Measurements from ENCODE around the gene ACSF3. TPM values are rescaled to one million over a fixed set of nuclear protein-coding genes. Genes with fewer than 3 reads are reported as not detected.

The ACSF3 gene
- total and polyA plus RNA-seq, 2 donors, result 47.2 to 97.2 TPM

GRCh38 chr16:89150981-89151380, 57.3 kb downstream of the ACSF3 start:
- Histone ChIP-seq H3K27me3 (ENCODE audit: control insufficient read depth in 2 of 2, insufficient read depth in 1 of 2, low read length in 1 of 2) (no peaks in the 10 kb centered on the region), H3K9me3 (ENCODE audit: control insufficient read depth in 2 of 2, insufficient read depth in 1 of 2, low read length in 1 of 2) (peaks cover 17 to 51% of the 10 kb centered on the region in 2 donors), H3K4me3 (ENCODE audit: low read length in 2 of 2) (no peak overlapping the region), H3K27ac (ENCODE audit: low read depth in 1 of 2, low read length in 1 of 2) (no peak overlapping the region), H3K4me1 (ENCODE audit: control insufficient read depth in 2 of 2, insufficient read depth in 2 of 2, low read length in 2 of 2) (peaks cover 7 to 27% of the 10 kb centered on the region in 2 donors), H3K36me3 (ENCODE audit: control insufficient read depth in 2 of 2, insufficient read depth in 2 of 2, low read length in 1 of 2) (peaks cover 65 to 69% of the 10 kb centered on the region in 2 donors)
- no peak for DNase-seq (ENCODE audit: low read depth in 6 of 9, low spot score in 9 of 9)
- WGBS, result 99% methylated on average over 8 of the region's 8 CpGs

- Histone ChIP-seq H3K4me1 (ENCODE audit: control insufficient read depth in 2 of 2, insufficient read depth in 2 of 2, low read length in 2 of 2) (peaks cover 12 to 42% of the 10 kb centered on the region in 2 donors), H3K27ac (ENCODE audit: low read depth in 1 of 2, low read length in 1 of 2) (peak overlapping the region in 1 of 2 donors; percentile 51), H3K9me3 (ENCODE audit: control insufficient read depth in 2 of 2, insufficient read depth in 1 of 2, low read length in 1 of 2) (peaks cover 11 to 40% of the 10 kb centered on the region in 2 donors), H3K4me3 (ENCODE audit: low read length in 2 of 2) (no peak overlapping the region), H3K36me3 (ENCODE audit: control insufficient read depth in 2 of 2, insufficient read depth in 2 of 2, low read length in 1 of 2) (peaks cover 49% of the 10 kb centered on the region in 2 donors), H3K27me3 (ENCODE audit: control insufficient read depth in 2 of 2, insufficient read depth in 1 of 2, low read length in 1 of 2) (no peaks in the 10 kb centered on the region)
- 94% methylated on average over 41 of the region's 41 CpGs for WGBS
- peak in 1 of 9 donors; percentile 47 for DNase-seq (ENCODE audit: low read depth in 6 of 9, low spot score in 9 of 9)
Measured at GRCh38 chr16:89152831-89153700, 59.4 kb downstream of the ACSF3 start.

- peak in 1 of 9 donors; percentile 17 for DNase-seq (ENCODE audit: low read depth in 6 of 9, low spot score in 9 of 9)
Measured at GRCh38 chr16:89153848-89154271, 60.2 kb downstream of the ACSF3 start.

GRCh38 chr16:89154390-89155183, 60.9 kb downstream of the ACSF3 start:
- H3K4me1 ChIP-seq (ENCODE audit: control insufficient read depth in 2 of 2, insufficient read depth in 2 of 2, low read length in 2 of 2), result peaks cover 12 to 45% of the 10 kb centered on the region in 2 donors
- peak overlapping the region in 1 of 2 donors; percentile 30 for H3K27ac ChIP-seq (ENCODE audit: low read depth in 1 of 2, low read length in 1 of 2)
- H3K36me3 ChIP-seq (ENCODE audit: control insufficient read depth in 2 of 2, insufficient read depth in 2 of 2, low read length in 1 of 2), result peaks cover 33 to 34% of the 10 kb centered on the region in 2 donors
- H3K4me3 ChIP-seq (ENCODE audit: low read length in 2 of 2), result no peak overlapping the region
- peaks cover 1 to 37% of the 10 kb centered on the region in 2 donors for H3K9me3 ChIP-seq (ENCODE audit: control insufficient read depth in 2 of 2, insufficient read depth in 1 of 2, low read length in 1 of 2)
- peaks cover 0 to 3% of the 10 kb centered on the region in 2 donors for H3K27me3 ChIP-seq (ENCODE audit: control insufficient read depth in 2 of 2, insufficient read depth in 1 of 2, low read length in 1 of 2)
- DNase-seq (ENCODE audit: low read depth in 6 of 9, low spot score in 9 of 9), result peak in 1 of 9 donors; percentile 22
- 87% methylated on average over 24 of the region's 24 CpGs for WGBS

More at GRCh38 chr16:89153848-89154271, 60.2 kb downstream of the ACSF3 start:
- peaks cover 12 to 42% of the 10 kb centered on the region in 2 donors for H3K4me1 ChIP-seq (ENCODE audit: control insufficient read depth in 2 of 2, insufficient read depth in 2 of 2, low read length in 2 of 2)
- H3K4me3 ChIP-seq (ENCODE audit: low read length in 2 of 2), result no peak overlapping the region
- H3K9me3 ChIP-seq (ENCODE audit: control insufficient read depth in 2 of 2, insufficient read depth in 1 of 2, low read length in 1 of 2), result peaks cover 5 to 37% of the 10 kb centered on the region in 2 donors
- H3K27ac ChIP-seq (ENCODE audit: low read depth in 1 of 2, low read length in 1 of 2), result peak overlapping the region in 1 of 2 donors; percentile 56
- peaks cover 41% of the 10 kb centered on the region in 2 donors for H3K36me3 ChIP-seq (ENCODE audit: control insufficient read depth in 2 of 2, insufficient read depth in 2 of 2, low read length in 1 of 2)
- 94% methylated on average over 19 of the region's 19 CpGs for WGBS
- no peaks in the 10 kb centered on the region for H3K27me3 ChIP-seq (ENCODE audit: control insufficient read depth in 2 of 2, insufficient read depth in 1 of 2, low read length in 1 of 2)

- WGBS, result 84% methylated on average over 19 of the region's 19 CpGs
- Histone ChIP-seq H3K9me3 (ENCODE audit: control insufficient read depth in 2 of 2, insufficient read depth in 1 of 2, low read length in 1 of 2) (peaks cover 0 to 34% of the 10 kb centered on the region in 2 donors), H3K4me3 (ENCODE audit: low read length in 2 of 2) (no peak overlapping the region), H3K36me3 (ENCODE audit: control insufficient read depth in 2 of 2, insufficient read depth in 2 of 2, low read length in 1 of 2) (peaks cover 27% of the 10 kb centered on the region in 2 donors), H3K27ac (ENCODE audit: low read depth in 1 of 2, low read length in 1 of 2) (peak overlapping the region in 1 of 2 donors; percentile 30), H3K4me1 (ENCODE audit: control insufficient read depth in 2 of 2, insufficient read depth in 2 of 2, low read length in 2 of 2) (peaks cover 12 to 45% of the 10 kb centered on the region in 2 donors), H3K27me3 (ENCODE audit: control insufficient read depth in 2 of 2, insufficient read depth in 1 of 2, low read length in 1 of 2) (peaks cover 0 to 5% of the 10 kb centered on the region in 2 donors)
- peak in 1 of 9 donors; percentile 20 for DNase-seq (ENCODE audit: low read depth in 6 of 9, low spot score in 9 of 9)
Measured at GRCh38 chr16:89155184-89155679, 61.6 kb downstream of the ACSF3 start.

- DNase-seq (ENCODE audit: low read depth in 6 of 9, low spot score in 9 of 9), result peak in 1 of 9 donors; percentile 42
- H3K4me1 ChIP-seq (ENCODE audit: control insufficient read depth in 2 of 2, insufficient read depth in 2 of 2, low read length in 2 of 2), result peaks cover 12 to 45% of the 10 kb centered on the region in 2 donors
- 73% methylated on average over 24 of the region's 24 CpGs for WGBS
- H3K27me3 ChIP-seq (ENCODE audit: control insufficient read depth in 2 of 2, insufficient read depth in 1 of 2, low read length in 1 of 2), result peaks cover 0 to 5% of the 10 kb centered on the region in 2 donors
- peaks cover 0 to 30% of the 10 kb centered on the region in 2 donors for H3K9me3 ChIP-seq (ENCODE audit: control insufficient read depth in 2 of 2, insufficient read depth in 1 of 2, low read length in 1 of 2)
- H3K27ac ChIP-seq (ENCODE audit: low read depth in 1 of 2, low read length in 1 of 2), result peak overlapping the region in 1 of 2 donors; percentile 3
- peaks cover 18% of the 10 kb centered on the region in 2 donors for H3K36me3 ChIP-seq (ENCODE audit: control insufficient read depth in 2 of 2, insufficient read depth in 2 of 2, low read length in 1 of 2)
- no peak overlapping the region for H3K4me3 ChIP-seq (ENCODE audit: low read length in 2 of 2)
Measured at GRCh38 chr16:89155851-89156739, 62.4 kb downstream of the ACSF3 start.

GRCh38 chr16:89156740-89157645, 63.3 kb downstream of the ACSF3 start:
- no peak for DNase-seq (ENCODE audit: low read depth in 6 of 9, low spot score in 9 of 9)
- peaks cover 10 to 12% of the 10 kb centered on the region in 2 donors for H3K36me3 ChIP-seq (ENCODE audit: control insufficient read depth in 2 of 2, insufficient read depth in 2 of 2, low read length in 1 of 2)

More at GRCh38 chr16:89156740-89157645, 63.3 kb downstream of the ACSF3 start:
- Histone ChIP-seq H3K27ac (ENCODE audit: low read depth in 1 of 2, low read length in 1 of 2) (no peak overlapping the region), H3K9me3 (ENCODE audit: control insufficient read depth in 2 of 2, insufficient read depth in 1 of 2, low read length in 1 of 2) (peaks cover 0 to 32% of the 10 kb centered on the region in 2 donors), H3K4me1 (ENCODE audit: control insufficient read depth in 2 of 2, insufficient read depth in 2 of 2, low read length in 2 of 2) (peaks cover 15 to 52% of the 10 kb centered on the region in 2 donors), H3K4me3 (ENCODE audit: low read length in 2 of 2) (no peak overlapping the region), H3K27me3 (ENCODE audit: control insufficient read depth in 2 of 2, insufficient read depth in 1 of 2, low read length in 1 of 2) (peaks cover 0 to 5% of the 10 kb centered on the region in 2 donors)
- WGBS, result 83% methylated on average over 26 of the region's 26 CpGs

All from thymus (tissue), 11 donors.